GM21529 (cell line): ENCODE data around the gene TESK2.
"Not testable (repeated sequence)": the region's sequence is repeated elsewhere in the genome, so short reads cannot be mapped to it uniquely, and the experiment has no call there.

Experiments
- ATAC-seq: cut with Tn5 transposase; IDR thresholded peaks from one replicate; pipeline ENCODE4 v1.9.1; 2021; ENCODE audit not compliant: unreplicated experiment

The TESK2 gene

GRCh38 chr1:45414746-45415145, 76.2 kb downstream of the TESK2 start:
- ATAC-seq: no peak

GRCh38 chr1:45412899-45413298, 78.1 kb downstream of the TESK2 start:
- no peak for ATAC-seq

- no peak for ATAC-seq
Measured at GRCh38 chr1:45411510-45411899, 79.5 kb downstream of the TESK2 start.

GRCh38 chr1:45410850-45411509, 80.0 kb downstream of the TESK2 start:
- ATAC-seq: no peak

GRCh38 chr1:45409276-45409675, 81.7 kb downstream of the TESK2 start:
- no peak for ATAC-seq

- no peak for ATAC-seq
Measured at GRCh38 chr1:45407629-45408287, 83.2 kb downstream of the TESK2 start.

- no peak for ATAC-seq
Measured at GRCh38 chr1:45405636-45406035, 85.3 kb downstream of the TESK2 start.

GRCh38 chr1:45403718-45404117, 87.2 kb downstream of the TESK2 start:
- ATAC-seq: no peak

- no peak for ATAC-seq
Measured at GRCh38 chr1:45403298-45403697, 87.7 kb downstream of the TESK2 start.

- no peak for ATAC-seq
Measured at GRCh38 chr1:45401524-45401923, 89.4 kb downstream of the TESK2 start.

- no peak for ATAC-seq
Measured at GRCh38 chr1:45400049-45400448, 90.9 kb downstream of the TESK2 start.

- no peak for ATAC-seq
Measured at GRCh38 chr1:45397285-45397684, 93.7 kb downstream of the TESK2 start.

GRCh38 chr1:45395582-45395981, 95.4 kb downstream of the TESK2 start:
- no peak for ATAC-seq

- ATAC-seq: no peak
Measured at GRCh38 chr1:45395051-45395450, 95.9 kb downstream of the TESK2 start.

GRCh38 chr1:45394342-45394741, 96.6 kb downstream of the TESK2 start:
- peak; percentile 69 for ATAC-seq

- ATAC-seq: peak; percentile 76
Measured at GRCh38 chr1:45393718-45394302, 97.2 kb downstream of the TESK2 start.

GRCh38 chr1:45386219-45386618, 104.7 kb downstream of the TESK2 start:
- ATAC-seq: no peak

- ATAC-seq: no peak
Measured at GRCh38 chr1:45385302-45385701, 105.7 kb downstream of the TESK2 start.

- not testable (repeated sequence) for ATAC-seq
Measured at GRCh38 chr1:45384213-45384612, 106.8 kb downstream of the TESK2 start.

GRCh38 chr1:45383191-45383590, 107.8 kb downstream of the TESK2 start:
- ATAC-seq: no peak

- ATAC-seq: no peak
Measured at GRCh38 chr1:45381243-45381642, 109.7 kb downstream of the TESK2 start.

- ATAC-seq: no peak
Measured at GRCh38 chr1:45380730-45381129, 110.2 kb downstream of the TESK2 start.
